T-helper 2 cell treated with Interferon-gamma antibody and Interleukin-4, amounts not matched to agents 5 μg/mL and 100 μg/mL, for 36 hours (primary cell): Measurements from ENCODE around the gene ADCY6.

Source experiments
- DNase-seq: peaks from one replicate; pipeline ENCODE4 v3.0.0; 2021; ENCODE audit warnings: low spot score
- H3K27ac Mint-ChIP-seq: one replicate; pipeline ENCODE4 v1.8.0; 2021; ENCODE audit warnings: mild to moderate bottlenecking, mixed read lengths
- H3K27me3 Mint-ChIP-seq: one replicate; pipeline ENCODE4 v1.8.0; 2021; ENCODE audit warnings: low read depth, mixed read lengths
- H3K36me3 Mint-ChIP-seq: one replicate; pipeline ENCODE4 v1.8.0; 2021; ENCODE audit warnings: low read depth, mixed read lengths
- H3K4me1 Mint-ChIP-seq: one replicate; pipeline ENCODE4 v1.8.0; 2021; ENCODE audit warnings: low read depth, mixed read lengths
- H3K4me3 Mint-ChIP-seq: one replicate; pipeline ENCODE4 v1.8.0; 2022; ENCODE audit warnings: mild to moderate bottlenecking, moderate library complexity, mixed read lengths
- H3K9me3 Mint-ChIP-seq: one replicate; pipeline ENCODE4 v1.8.0; 2021; ENCODE audit warnings: mixed read lengths

The ADCY6 gene

GRCh38 chr12:48822139-48822538 is 33.2 kb upstream of the ADCY6 start:
- Mint-ChIP-seq H3K9me3 (no peaks in the 10 kb centered on the region), H3K4me1 (peaks cover 5% of the 10 kb centered on the region), H3K36me3 (no peaks in the 10 kb centered on the region), H3K27me3 (peaks cover 23% of the 10 kb centered on the region), H3K4me3 (no peak overlapping the region), H3K27ac (no peak overlapping the region)
- DNase-seq: no peak

GRCh38 chr12:48819986-48820725 is 31.3 kb upstream of the ADCY6 start:
- Mint-ChIP-seq H3K36me3 (no peaks in the 10 kb centered on the region), H3K4me3 (peak overlapping the region; percentile 62), H3K27ac (no peak overlapping the region), H3K9me3 (no peaks in the 10 kb centered on the region), H3K27me3 (peaks cover 35% of the 10 kb centered on the region), H3K4me1 (peaks cover 18% of the 10 kb centered on the region)
- no peak for DNase-seq

- peaks cover 18% of the 10 kb centered on the region for H3K4me1 Mint-ChIP-seq
Measured at GRCh38 chr12:48818831-48819590, 30.1 kb upstream of the ADCY6 start.

GRCh38 chr12:48817873-48818830 is 29.3 kb upstream of the ADCY6 start, which contains the start of gene CACNB3:
TSS of gene CACNB3 (plus strand) at chr12:48818496. CDS start at chr12:48818930, 434 bp downstream.
- Mint-ChIP-seq H3K9me3 (no peaks in the 10 kb centered on the region), H3K27ac (peak within 1 kb of the TSS; percentile 17), H3K27me3 (peaks cover 35% of the 10 kb centered on the region), H3K4me3 (peak within 1 kb of the TSS; percentile 88), H3K36me3 (no peaks in the 10 kb centered on the region), H3K4me1 (peaks cover 20% of the 10 kb centered on the region)
- DNase-seq: peak; percentile 78

More at GRCh38 chr12:48818831-48819590, 30.1 kb upstream of the ADCY6 start:
- Mint-ChIP-seq H3K27me3 (peaks cover 35% of the 10 kb centered on the region), H3K4me3 (peak overlapping the region; percentile 79), H3K36me3 (no peaks in the 10 kb centered on the region), H3K9me3 (no peaks in the 10 kb centered on the region), H3K27ac (no peak overlapping the region)
- no peak for DNase-seq

DNA sequence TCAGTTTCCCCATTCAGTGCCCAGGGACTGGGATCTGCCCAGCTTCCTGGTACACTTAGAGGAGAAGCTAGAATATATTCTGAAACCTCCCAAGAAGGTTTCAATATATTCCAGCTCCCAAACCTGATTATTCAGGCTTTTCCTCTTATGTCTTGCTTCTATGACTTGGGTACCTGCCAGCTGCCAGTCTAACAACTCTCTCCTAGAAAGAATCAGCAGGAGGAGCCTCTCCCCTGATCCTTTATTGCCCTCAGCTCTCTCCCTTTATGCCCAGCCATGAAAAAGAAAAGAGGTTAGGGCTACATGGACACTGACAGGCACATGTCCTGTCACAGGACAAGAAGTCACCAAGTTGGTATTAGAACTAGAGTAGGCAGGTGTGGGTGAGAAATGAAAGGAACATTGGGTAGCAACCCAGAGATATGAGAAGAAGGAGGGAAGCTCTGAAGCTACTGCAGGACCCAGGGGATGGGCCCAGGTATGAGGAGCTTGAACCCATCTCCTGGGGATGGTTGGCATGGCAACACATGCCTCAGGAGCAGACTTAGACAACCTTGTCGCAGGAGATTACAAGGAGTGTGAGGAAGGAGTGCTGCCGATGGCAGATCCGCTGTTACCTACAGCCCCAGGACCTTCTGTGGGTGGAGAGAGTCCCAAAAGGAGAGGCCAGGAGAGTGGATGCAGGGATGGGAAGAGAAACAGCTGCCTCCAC is 27.4 kb upstream of the ADCY6 start:
- Mint-ChIP-seq H3K27ac (no peak overlapping the region), H3K4me3 (peak overlapping the region; percentile 94), H3K36me3 (no peaks in the 10 kb centered on the region), H3K4me1 (peaks cover 20% of the 10 kb centered on the region), H3K27me3 (peaks cover 35% of the 10 kb centered on the region), H3K9me3 (no peaks in the 10 kb centered on the region)
- no peak for DNase-seq

DNA sequence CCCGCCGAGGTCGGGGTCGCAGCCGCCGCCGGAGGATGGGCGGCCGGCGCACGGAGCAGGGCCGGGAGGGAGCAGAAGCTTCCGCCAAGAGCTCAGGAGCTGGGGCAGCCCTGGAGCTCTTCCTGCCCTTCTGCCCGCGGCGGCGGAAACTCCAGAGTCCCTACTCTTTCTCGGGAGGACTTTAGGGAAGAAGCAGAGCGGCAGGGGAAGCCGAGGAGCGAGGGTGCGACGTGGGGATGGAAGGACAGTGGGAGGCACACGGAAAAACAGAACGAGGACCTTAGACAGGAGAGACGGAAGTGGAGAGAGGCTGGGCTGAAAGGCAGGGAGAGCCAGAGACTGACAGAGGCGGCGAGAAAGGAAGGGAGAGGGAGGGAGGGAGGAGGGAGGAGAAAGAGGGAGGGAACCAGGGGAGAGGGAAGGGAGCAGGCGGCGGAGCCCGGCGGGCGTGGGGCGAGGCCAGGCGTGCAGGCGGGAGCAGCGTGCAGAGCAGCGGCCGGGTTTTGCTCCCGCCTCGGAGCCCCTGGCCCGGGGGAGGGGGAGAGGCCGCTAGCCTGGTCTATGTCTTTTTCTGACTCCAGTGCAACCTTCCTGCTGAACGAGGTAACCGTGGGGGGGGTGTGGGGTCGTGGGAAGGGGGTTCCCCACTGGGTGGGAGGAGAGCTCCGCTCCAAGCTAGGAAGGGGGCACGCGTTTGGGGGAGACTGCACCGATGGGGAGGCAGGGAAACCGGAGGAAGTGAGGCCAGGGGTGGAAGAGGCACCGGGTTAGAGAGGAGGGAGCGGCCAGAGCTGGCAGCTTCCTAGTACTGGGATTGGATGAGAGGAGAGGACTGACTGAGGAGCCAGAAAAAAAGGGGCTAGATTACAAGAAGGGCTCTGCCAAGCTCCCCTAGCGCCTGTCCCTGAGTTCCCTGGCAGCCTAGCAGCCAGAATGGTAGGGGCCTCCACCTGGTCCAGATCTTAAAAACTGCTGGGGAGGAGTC is 26.5 kb upstream of the ADCY6 start:
- DNase-seq: peak; percentile 21
- Mint-ChIP-seq H3K4me1 (peaks cover 20% of the 10 kb centered on the region), H3K27me3 (peaks cover 32% of the 10 kb centered on the region), H3K4me3 (peak overlapping the region; percentile 94), H3K36me3 (no peaks in the 10 kb centered on the region), H3K27ac (peak overlapping the region; percentile 86), H3K9me3 (no peaks in the 10 kb centered on the region)

DNA sequence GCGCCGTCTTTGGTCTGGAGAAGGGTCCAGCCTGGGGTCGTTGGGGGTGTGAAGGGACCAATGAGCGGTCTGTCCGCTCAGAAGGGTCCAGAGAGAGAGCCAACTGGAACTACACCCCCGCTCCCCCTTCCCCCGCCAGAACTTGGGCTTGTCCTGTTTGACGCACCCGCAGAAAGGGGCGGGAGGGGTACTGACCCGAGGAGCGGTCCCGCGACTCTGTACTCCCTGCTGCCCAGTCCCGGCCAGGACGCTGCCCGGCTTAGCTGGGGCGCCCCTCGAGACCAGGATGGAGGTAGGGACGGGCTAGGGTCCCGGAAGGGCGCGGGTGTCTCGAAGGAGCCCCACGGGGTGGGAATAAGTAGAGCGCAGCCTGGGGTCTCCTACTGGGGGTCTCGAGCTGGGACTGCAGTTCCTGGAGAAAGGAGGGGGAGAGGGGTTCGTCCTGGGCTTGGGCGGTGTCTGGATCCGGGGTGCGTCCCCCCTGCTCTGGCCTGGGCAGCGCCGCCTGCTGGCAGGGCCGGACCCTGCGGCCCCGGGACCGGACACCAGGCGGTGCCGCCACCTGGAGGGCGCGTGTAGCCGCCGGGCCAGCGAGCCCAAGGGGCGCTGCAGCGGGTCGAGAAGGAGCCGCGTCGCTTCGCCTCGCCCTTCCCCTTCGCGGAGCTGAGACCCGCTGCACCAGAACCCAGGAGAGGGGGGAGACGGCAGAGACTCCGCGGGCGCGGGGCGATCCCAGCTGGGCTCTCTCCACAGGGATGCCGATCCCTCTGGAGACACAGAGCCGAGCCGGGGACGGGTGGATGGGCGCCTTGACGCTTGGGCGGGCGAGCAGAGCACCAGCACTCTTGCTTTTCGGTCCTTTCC is 25.6 kb upstream of the ADCY6 start:
- Mint-ChIP-seq H3K4me1 (peaks cover 20% of the 10 kb centered on the region), H3K27me3 (peaks cover 26% of the 10 kb centered on the region), H3K27ac (peak overlapping the region; percentile 65), H3K36me3 (no peaks in the 10 kb centered on the region), H3K9me3 (no peaks in the 10 kb centered on the region), H3K4me3 (peak overlapping the region; percentile 94)
- DNase-seq: peak; percentile 85

DNA sequence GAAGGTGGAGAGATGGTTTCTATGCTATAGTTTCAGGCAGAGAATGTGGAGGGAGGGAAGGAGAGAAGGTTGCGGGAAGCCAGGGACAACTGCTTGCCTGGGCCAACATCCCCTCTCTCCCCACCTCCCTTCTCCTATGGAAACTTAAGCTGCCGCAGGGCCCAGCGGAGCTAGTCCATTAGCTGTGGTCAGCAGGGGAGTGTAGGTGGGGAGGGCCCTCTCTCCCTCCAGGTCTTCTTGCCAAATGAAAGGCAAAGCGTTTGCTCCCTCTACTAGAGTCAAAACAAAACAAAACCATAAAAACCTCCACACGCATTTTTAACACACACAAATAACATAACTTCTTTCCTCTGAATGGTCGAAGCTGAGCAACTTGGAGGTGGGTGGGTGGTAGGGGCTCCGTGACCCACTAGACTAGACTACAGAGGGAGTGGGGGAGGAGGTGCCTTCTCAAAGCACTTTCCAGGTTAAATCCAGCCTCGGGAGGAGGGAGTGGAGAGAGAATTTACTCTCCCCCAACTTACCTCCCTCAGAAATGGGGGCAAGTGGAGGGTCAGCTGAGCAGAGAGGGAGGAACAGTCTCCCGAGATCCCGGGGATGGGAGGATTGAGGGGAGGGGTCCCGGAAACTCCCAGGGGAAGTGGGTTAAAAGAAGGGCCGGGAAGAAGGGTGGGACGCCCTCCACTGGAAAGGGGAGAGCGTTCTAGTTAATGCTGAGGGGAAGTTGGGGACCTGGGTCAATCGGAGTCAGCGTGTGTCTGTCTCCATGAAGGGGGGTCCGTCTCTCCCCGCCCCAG is 24.8 kb upstream of the ADCY6 start:
- no peak for DNase-seq
- Mint-ChIP-seq H3K4me3 (peak overlapping the region; percentile 94), H3K27ac (peak overlapping the region; percentile 45), H3K4me1 (peaks cover 18% of the 10 kb centered on the region), H3K9me3 (no peaks in the 10 kb centered on the region), H3K36me3 (no peaks in the 10 kb centered on the region), H3K27me3 (peaks cover 20% of the 10 kb centered on the region)

DNA sequence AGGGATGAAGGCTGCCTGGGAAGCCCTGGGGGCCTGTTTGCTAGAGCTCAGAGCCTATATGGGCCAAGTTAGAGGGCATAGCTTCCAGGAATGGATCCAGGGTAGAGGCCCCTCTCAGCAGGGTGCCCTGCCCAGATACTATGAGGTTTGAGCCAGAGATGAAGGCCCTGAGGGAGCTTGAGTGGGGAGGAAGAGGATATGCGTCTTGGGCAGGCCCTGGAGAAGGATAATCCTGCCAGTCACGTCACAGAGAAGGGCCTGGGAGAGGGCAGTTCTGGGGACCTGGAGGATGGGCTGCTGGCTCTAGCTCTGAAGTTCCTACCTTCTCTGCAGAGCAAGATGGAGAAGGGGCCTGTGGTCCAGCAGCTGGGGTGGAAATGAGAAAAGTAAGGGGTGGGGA is 23.5 kb upstream of the ADCY6 start:
- no peak overlapping the region for H3K27ac Mint-ChIP-seq

GRCh38 chr12:48811437-48812090 is 22.7 kb upstream of the ADCY6 start:
- H3K4me1 Mint-ChIP-seq: peaks cover 13% of the 10 kb centered on the region
- peaks cover 7% of the 10 kb centered on the region for H3K27me3 Mint-ChIP-seq
- H3K9me3 Mint-ChIP-seq: no peaks in the 10 kb centered on the region
- no peak for DNase-seq
- no peaks in the 10 kb centered on the region for H3K36me3 Mint-ChIP-seq
- H3K4me3 Mint-ChIP-seq: no peak overlapping the region
- no peak overlapping the region for H3K27ac Mint-ChIP-seq

More for the DNA sequence above, 23.5 kb upstream of the ADCY6 start:
- peaks cover 18% of the 10 kb centered on the region for H3K4me1 Mint-ChIP-seq
- H3K9me3 Mint-ChIP-seq: no peaks in the 10 kb centered on the region
- no peaks in the 10 kb centered on the region for H3K36me3 Mint-ChIP-seq
- peak overlapping the region; percentile 45 for H3K4me3 Mint-ChIP-seq
- no peak for DNase-seq
- peaks cover 14% of the 10 kb centered on the region for H3K27me3 Mint-ChIP-seq
